Calu3 (cell line): ENCODE data around the gene PLEKHA6. TPM values are rescaled to one million over a fixed set of nuclear protein-coding genes. Genes with fewer than 3 reads are reported as not detected.

Source experiments
- BruUV-seq: library from RNA; stranded (reverse); fragments of 400-500 nt; replicated peaks from 2 replicates; lab custom pipeline; 2021; lab: Mats Ljungman, UMichigan
- CTCF ChIA-PET: fragments of 300-600 bp; sonication (Branson Sonifier 250); formaldehyde crosslinking; loops from one replicate; lab custom pipeline; 2022; ENCODE audit warnings: antibody characterized with exemption; lab: Charles Lee
- DNase-seq: peaks from one replicate; pipeline ENCODE4 v3.0.0; 2022
- H3K27ac Mint-ChIP-seq: one replicate; pipeline ENCODE4 v1.8.0; 2022; ENCODE audit warnings: mixed read lengths; ENCODE audit not compliant: unreplicated experiment
- H3K27me3 Mint-ChIP-seq: one replicate; pipeline ENCODE4 v1.8.0; 2022; ENCODE audit warnings: mixed read lengths; ENCODE audit not compliant: unreplicated experiment
- H3K36me3 Mint-ChIP-seq: one replicate; pipeline ENCODE4 v1.8.0; 2022; ENCODE audit warnings: mild to moderate bottlenecking, moderate library complexity, mixed read lengths; ENCODE audit not compliant: insufficient read depth, unreplicated experiment
- H3K4me1 Mint-ChIP-seq: one replicate; pipeline ENCODE4 v1.8.0; 2022; ENCODE audit warnings: mild to moderate bottlenecking, low read depth, mixed read lengths; ENCODE audit not compliant: unreplicated experiment
- H3K4me3 Mint-ChIP-seq: one replicate; pipeline ENCODE4 v1.8.0; 2022; ENCODE audit warnings: mild to moderate bottlenecking, low read depth, moderate library complexity, mixed read lengths; ENCODE audit not compliant: unreplicated experiment
- H3K9me3 Mint-ChIP-seq: one replicate; pipeline ENCODE4 v1.8.0; 2022; ENCODE audit warnings: low read depth, mixed read lengths; ENCODE audit not compliant: unreplicated experiment
- intact Hi-C: fragments of 100-400 bp; cut with micrococcal nuclease; formaldehyde crosslinking; loops from one replicate; pipeline ENCODE4 v1.10.0; 2022; ENCODE audit not compliant: unreplicated experiment
- total RNA-seq: library from RNA; stranded (reverse); gene quantifications from 2 replicates; pipeline ENCODE4 v1.2.3, GENCODE V29; 2022
- TF ChIP-seq, protein P1 (sequence below): fragments of 200-600 bp; IDR thresholded peaks from one replicate; pipeline ENCODE4 v1.8.0; 2022; ENCODE audit warnings: antibody characterized with exemption; ENCODE audit not compliant: unreplicated experiment

PLEKHA6 gene
- total RNA-seq, 1 experiment from 2014 or later: 101 TPM

DNA sequence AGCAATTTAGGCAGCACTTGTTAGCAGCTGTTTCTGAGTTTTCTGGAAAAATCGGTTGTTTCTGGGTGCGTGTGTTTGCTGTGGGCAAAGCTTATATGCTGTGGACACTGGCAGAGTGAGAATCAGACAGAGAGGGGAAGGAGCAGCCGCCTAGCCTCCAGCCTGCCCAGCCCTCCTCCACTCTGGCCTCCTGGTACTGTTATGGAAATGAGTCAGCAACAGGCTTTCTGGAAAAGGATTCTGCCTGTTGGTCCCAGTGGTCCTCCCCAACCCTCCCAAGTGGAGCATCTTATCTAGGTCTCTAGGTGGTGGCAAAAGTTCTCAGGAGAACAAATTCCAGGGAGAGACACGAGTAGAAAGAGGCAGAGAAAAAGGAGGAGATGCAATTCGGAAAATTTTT lies 103.8 kb downstream of the PLEKHA6 start:
- Mint-ChIP-seq H3K36me3 (peaks cover 40% of the 10 kb centered on the region), H3K27me3 (no peaks in the 10 kb centered on the region), H3K27ac (no peak overlapping the region), H3K4me1 (no peaks in the 10 kb centered on the region), H3K9me3 (no peaks in the 10 kb centered on the region), H3K4me3 (no peak overlapping the region)
- DNase-seq: no peak
- intact Hi-C loops: no loop called here
- BruUV-seq: no TSS peak
- CTCF ChIA-PET: no interaction called here
- TF ChIP-seq, protein P1, sequence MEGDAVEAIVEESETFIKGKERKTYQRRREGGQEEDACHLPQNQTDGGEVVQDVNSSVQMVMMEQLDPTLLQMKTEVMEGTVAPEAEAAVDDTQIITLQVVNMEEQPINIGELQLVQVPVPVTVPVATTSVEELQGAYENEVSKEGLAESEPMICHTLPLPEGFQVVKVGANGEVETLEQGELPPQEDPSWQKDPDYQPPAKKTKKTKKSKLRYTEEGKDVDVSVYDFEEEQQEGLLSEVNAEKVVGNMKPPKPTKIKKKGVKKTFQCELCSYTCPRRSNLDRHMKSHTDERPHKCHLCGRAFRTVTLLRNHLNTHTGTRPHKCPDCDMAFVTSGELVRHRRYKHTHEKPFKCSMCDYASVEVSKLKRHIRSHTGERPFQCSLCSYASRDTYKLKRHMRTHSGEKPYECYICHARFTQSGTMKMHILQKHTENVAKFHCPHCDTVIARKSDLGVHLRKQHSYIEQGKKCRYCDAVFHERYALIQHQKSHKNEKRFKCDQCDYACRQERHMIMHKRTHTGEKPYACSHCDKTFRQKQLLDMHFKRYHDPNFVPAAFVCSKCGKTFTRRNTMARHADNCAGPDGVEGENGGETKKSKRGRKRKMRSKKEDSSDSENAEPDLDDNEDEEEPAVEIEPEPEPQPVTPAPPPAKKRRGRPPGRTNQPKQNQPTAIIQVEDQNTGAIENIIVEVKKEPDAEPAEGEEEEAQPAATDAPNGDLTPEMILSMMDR: no peak

DNA sequence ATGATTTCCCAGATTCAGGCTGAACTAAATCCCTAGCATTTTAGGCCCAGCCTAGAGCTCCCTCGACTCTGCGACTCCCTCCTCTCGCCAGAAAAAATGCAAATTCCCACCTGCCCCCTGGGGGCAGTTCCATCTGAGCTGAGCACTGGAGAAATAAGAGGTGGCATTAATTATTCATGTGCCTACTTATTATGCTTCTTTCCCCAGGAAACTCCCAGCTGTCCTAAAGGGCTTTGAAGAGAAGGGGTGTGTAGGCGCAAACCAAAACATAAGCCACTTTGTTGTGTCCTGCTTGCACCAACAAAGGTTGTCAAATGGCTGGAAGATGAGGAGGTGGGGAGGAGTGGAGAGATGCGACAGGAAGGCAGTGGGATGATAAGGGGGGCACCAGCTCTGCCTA lies 104.5 kb downstream of the PLEKHA6 start:
- CTCF ChIA-PET: interaction anchor here (0.6 to 1.7 kb wide), 2 partner anchors 27 to 428 kb away, joined by 3 read pairs; no protein-coding TSS in a partner anchor
- intact Hi-C loops: no loop called here
- DNase-seq: no peak
- no TSS peak for BruUV-seq
- Mint-ChIP-seq H3K36me3 (peaks cover 47% of the 10 kb centered on the region), H3K27me3 (no peaks in the 10 kb centered on the region), H3K9me3 (no peaks in the 10 kb centered on the region), H3K4me1 (no peaks in the 10 kb centered on the region), H3K27ac (no peak overlapping the region), H3K4me3 (no peak overlapping the region)
- TF ChIP-seq, protein P1: no peak

DNA sequence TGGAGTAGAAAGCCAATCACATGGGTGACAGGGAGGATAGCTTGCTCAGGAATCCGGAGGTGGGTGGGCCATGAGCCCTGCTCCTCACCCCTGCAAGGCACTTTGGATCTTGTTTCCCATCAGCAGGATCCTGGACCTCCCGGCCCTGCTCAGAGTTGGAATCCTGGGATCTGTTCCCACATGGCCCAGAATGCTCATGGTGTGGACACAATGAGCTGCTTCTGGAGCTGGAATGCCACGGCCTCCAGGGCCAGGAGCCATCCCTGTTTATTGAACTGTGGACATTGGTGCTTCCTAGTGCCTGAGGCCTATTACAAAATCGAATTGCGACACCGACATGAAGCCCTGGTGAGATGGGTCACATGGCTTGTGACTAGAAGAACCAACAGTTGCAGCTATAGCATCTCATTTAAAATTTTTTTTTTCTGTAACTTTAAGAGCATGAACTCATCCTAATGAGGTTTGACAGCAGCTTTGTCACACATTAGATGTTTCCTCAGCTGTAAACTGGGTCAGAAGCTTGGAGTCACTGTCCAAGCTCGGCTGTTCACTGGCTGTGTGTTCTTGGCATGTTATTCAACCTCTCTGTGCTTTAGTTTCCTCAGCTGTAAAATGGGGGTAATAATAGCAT lies 105.6 kb downstream of the PLEKHA6 start:
- H3K4me1 Mint-ChIP-seq: no peaks in the 10 kb centered on the region
- no peak overlapping the region for H3K27ac Mint-ChIP-seq
- no peak for DNase-seq
- no peaks in the 10 kb centered on the region for H3K9me3 Mint-ChIP-seq
- H3K27me3 Mint-ChIP-seq: no peaks in the 10 kb centered on the region
- H3K36me3 Mint-ChIP-seq: peaks cover 43% of the 10 kb centered on the region
- H3K4me3 Mint-ChIP-seq: no peak overlapping the region
- TF ChIP-seq, protein P1: no peak
- intact Hi-C loops: no loop called here
- no TSS peak for BruUV-seq
- CTCF ChIA-PET: interaction anchor here (1.5 to 1.7 kb wide), 2 partner anchors 28 to 144 kb away, joined by 3 read pairs; no protein-coding TSS in a partner anchor

DNA sequence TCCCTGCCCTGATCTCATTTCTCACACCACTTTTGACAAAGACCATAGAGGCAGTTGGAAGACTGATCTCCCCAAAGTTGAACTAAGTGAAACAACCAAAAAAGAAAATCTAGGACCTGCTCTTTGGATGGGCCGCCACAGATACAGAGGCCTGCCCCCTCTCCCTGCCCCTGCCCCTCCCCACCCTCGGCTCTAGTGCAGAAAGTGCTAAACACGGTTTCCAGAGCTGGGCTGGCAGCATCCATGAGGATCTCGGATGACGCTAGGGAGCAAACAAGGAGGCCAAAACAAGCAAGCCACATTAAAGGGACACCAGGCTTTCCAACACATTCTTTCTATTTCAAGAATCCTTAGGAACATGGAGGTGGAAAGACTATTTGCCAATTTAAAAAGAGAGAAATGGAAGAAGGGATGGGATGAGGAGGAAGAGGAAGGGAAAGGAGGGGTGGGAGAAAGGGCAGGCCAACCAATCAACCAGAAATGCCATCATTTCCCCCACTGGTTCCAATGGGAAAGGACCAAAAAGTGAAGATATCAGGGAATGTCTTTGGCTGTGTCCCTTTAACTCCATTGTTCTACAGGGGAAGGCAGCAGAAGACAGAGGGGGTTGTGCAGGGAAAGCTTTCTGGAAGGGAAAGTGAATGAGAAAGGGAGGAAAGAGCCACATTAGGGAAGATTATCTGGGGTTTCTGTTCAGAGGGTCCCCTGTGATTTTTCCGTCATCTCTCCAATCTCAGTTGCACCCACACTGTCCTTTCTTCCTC lies 107.6 kb downstream of the PLEKHA6 start:
- CTCF ChIA-PET: no interaction called here
- Mint-ChIP-seq H3K4me1 (no peaks in the 10 kb centered on the region), H3K36me3 (peaks cover 43% of the 10 kb centered on the region), H3K27me3 (no peaks in the 10 kb centered on the region), H3K4me3 (no peak overlapping the region), H3K9me3 (no peaks in the 10 kb centered on the region), H3K27ac (no peak overlapping the region)
- TF ChIP-seq, protein P1: no peak
- intact Hi-C loops: no loop called here
- no peak for DNase-seq
- BruUV-seq: no TSS peak
